Uterus (tissue), 2 donors: ENCODE results near the gene IFRD2.
A peak's percentile ranks its signal among the peaks of the same experiment; 100 is the strongest.

Experiments
- CTCF ChIP-seq, 4 experiments: fragments of 200-600 bp in 2 of 4; fragments of 450-650 bp in 2 of 4; sonication (generic) in 2 of 4; IDR thresholded peaks; one replicate each; pipeline ENCODE4 v1.5.1; 2016 to 2019; ENCODE audit warnings: antibody characterized with exemption in 4 of 4, mild to moderate bottlenecking in 2 of 4, moderate library complexity in 1 of 4
- POLR2A ChIP-seq, 2 donors: fragments of 450-650 bp; IDR thresholded peaks; one replicate each; pipeline ENCODE4 v1.6.1; 2016; ENCODE audit warnings: antibody characterized with exemption in 2 of 2, mild to moderate bottlenecking in 1 of 2, moderate library complexity in 1 of 2

- TF ChIP-seq POLR2A (IDR thresholded peaks at IDR 0.05) (no peak), CTCF (IDR thresholded peaks at IDR 0.05) (peak in 2 of 4 experiments; percentile 13 to 16)
Observed at GRCh38 chr3:50303013-50303815, 11.0 kb upstream of the IFRD2 start, which contains the start of gene HYAL1.
